Measurements from ENCODE around the gene ACSM5. TPM values are rescaled to one million over a fixed set of nuclear protein-coding genes. Genes with fewer than 3 reads are reported as not detected.
"Not testable (repeated sequence)": the region's sequence is repeated elsewhere in the genome, so short reads cannot be mapped to it uniquely, and the experiment has no call there.

Gene ACSM5
- total and polyA plus RNA-seq, 10 donors = 1.00 to 8.8 (median 3.3) TPM

GRCh38 chr16:20477188-20477744 lies 67.9 kb downstream of the ACSM5 start:
- H3K27me3 ChIP-seq (replicated peaks in 1 of 7); DNase-seq; H3K9me3 ChIP-seq; H3K4me1 ChIP-seq; H3K36me3 ChIP-seq; H3K27ac ChIP-seq; H3K4me3 ChIP-seq; intact Hi-C loops (cut with DNase I; ENCODE audit: low total_unique reads): not testable (repeated sequence)
- WGBS, 5 donors = 3 to 13% (median 9%) methylated on average over 1 to 2 of the region's 2 CpGs

DNA sequence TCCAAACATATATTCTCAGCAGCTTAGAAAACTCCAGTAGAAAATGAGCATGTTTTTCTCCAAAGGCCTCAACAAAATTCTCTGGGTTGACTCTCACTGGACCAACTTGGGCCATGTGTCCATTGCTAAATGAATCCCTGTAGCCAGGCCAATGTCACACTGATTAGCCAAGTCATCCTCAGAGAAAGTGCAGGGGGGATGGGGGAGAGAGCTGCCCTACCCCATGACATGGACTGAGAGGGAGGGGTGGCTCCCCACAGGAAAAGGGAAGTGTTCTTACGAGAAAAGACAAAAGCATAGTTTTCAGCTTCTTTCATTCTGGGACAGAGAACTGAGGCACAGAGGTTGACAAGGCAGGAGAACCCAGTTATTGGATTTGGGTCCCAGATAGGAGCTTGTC lies 74.7 kb downstream of the ACSM5 start:
- H3K9me3 ChIP-seq; H3K4me1 ChIP-seq; DNase-seq; intact Hi-C loops (cut with DNase I; ENCODE audit: low total_unique reads); H3K36me3 ChIP-seq; H3K27ac ChIP-seq; H3K27me3 ChIP-seq (replicated peaks in 1 of 7); H3K4me3 ChIP-seq: not testable (repeated sequence)
- WGBS, 5 donors = 0 to 43% (median 14%) methylated on average over 1 of the region's 1 CpG

DNA sequence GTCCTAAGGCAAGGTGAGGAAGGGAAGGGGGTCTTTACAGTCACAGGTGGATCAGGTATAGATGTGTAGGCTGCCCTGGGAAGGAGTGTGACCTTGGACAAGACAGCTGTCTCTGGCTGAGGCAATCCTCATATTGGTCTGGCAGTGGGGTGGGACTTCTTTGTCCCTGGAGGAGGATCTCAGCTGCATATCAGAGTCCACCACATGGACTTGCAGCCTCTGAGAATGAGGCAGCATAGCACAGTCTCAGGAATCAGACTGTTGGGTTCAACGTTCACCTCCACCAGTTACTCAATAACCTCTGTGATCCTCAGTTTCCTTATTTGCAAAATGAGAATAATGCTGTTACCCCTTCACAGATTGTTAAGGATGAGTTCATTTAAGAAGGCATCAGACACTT lies 75.4 kb downstream of the ACSM5 start:
- 57 to 86% (median 81%) methylated on average over 1 of the region's 1 CpG for WGBS, 5 donors
- TF ChIP-seq CTCF (IDR thresholded peaks at IDR 0.05 in 8 of 11, conservative IDR thresholded peaks at IDR 0.05 in 3 of 11) (no peak), POLR2AphosphoS5 (IDR thresholded peaks at IDR 0.05) (no peak), POLR2A (IDR thresholded peaks at IDR 0.05) (no peak)
- no peaks in the 10 kb centered on the region for H3K4me1 ChIP-seq
- intact Hi-C loops (cut with DNase I; ENCODE audit: low total_unique reads) = no loop called here
- DNase-seq = no peak
- no peaks in the 10 kb centered on the region for H3K9me3 ChIP-seq
- H3K27me3 ChIP-seq (replicated peaks in 1 of 7) = peaks cover 0 to 4% (median 0%) of the 10 kb centered on the region in 7 donors
- H3K36me3 ChIP-seq = no peaks in the 10 kb centered on the region
- no peak overlapping the region for H3K27ac ChIP-seq
- no peak overlapping the region for H3K4me3 ChIP-seq

DNA sequence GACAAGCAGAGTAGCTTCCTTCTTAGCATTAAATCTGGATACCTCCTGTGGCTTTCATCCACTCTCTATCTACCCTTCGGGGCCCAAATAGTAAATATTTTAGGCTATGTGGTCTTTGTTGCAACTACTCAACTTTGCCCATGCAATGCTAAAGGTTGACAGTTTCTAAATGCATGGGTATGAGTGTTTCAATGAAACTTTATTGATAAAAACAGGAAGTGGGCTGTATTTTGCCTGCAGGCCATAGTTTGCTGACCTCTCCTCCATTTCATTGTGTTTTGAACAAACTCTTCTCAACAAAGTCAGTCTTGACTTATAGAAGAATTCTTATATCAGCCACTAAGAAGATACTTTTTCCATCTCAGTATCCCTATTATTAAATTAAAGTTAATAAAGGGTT lies 76.1 kb downstream of the ACSM5 start:
- Histone ChIP-seq H3K27ac (no peak overlapping the region), H3K4me1 (no peaks in the 10 kb centered on the region), H3K9me3 (no peaks in the 10 kb centered on the region), H3K4me3 (no peak overlapping the region), H3K36me3 (no peaks in the 10 kb centered on the region), H3K27me3 (replicated peaks in 1 of 7) (peaks cover 0 to 4% (median 0%) of the 10 kb centered on the region in 7 donors)
- intact Hi-C loops (cut with DNase I; ENCODE audit: low total_unique reads) = no loop called here
- TF ChIP-seq POLR2AphosphoS5 (IDR thresholded peaks at IDR 0.05) (no peak), CTCF (IDR thresholded peaks at IDR 0.05 in 8 of 11, conservative IDR thresholded peaks at IDR 0.05 in 3 of 11) (no peak), POLR2A (IDR thresholded peaks at IDR 0.05) (no peak)
- DNase-seq = no peak
- 68 to 92% (median 85%) methylated on average over 1 of the region's 1 CpG for WGBS, 5 donors

Other genes with a start within 250 kb of the ACSM5 start
- 1 to 10 TPM in 3 of 7 donors, not detected in 4; 1.4 to 4.9 (median 3.2) TPM for gene GP2, start 82.0 kb upstream of the ACSM5 start, total RNA-seq
- under 1 TPM; 0.26 to 0.61 (median 0.55) TPM for gene GP2, start 82.0 kb upstream of the ACSM5 start, polyA plus RNA-seq
- gene UMOD, start 56.8 kb upstream of the ACSM5 start, total RNA-seq = not detected
- gene UMOD, start 56.8 kb upstream of the ACSM5 start, polyA plus RNA-seq = under 1 TPM in 1 of 3 donors, not detected in 2; 0.17 TPM
- gene PDILT, start 4.8 kb upstream of the ACSM5 start, total RNA-seq = not detected
- not detected for gene PDILT, start 4.8 kb upstream of the ACSM5 start, polyA plus RNA-seq
- gene ACSM2A, start 42.0 kb downstream of the ACSM5 start, total RNA-seq = under 1 TPM in 1 of 7 donors, not detected in 6; 0.43 TPM
- gene ACSM2A, start 42.0 kb downstream of the ACSM5 start, polyA plus RNA-seq = not detected
- gene ACSM2B, start 166.8 kb downstream of the ACSM5 start, total RNA-seq = not detected
- gene ACSM2B, start 166.8 kb downstream of the ACSM5 start, polyA plus RNA-seq = not detected